ENCODE measurements around the gene CAMK2A. TPM values are rescaled to one million over a fixed set of nuclear protein-coding genes. Genes with fewer than 3 reads are reported as not detected.
"Not testable (repeated sequence)": the region's sequence is repeated elsewhere in the genome, so short reads cannot be mapped to it uniquely, and the experiment has no call there.

The CAMK2A gene
- total RNA-seq, 2 donors from 2014 or later: 0.05 to 0.61 TPM

DNA sequence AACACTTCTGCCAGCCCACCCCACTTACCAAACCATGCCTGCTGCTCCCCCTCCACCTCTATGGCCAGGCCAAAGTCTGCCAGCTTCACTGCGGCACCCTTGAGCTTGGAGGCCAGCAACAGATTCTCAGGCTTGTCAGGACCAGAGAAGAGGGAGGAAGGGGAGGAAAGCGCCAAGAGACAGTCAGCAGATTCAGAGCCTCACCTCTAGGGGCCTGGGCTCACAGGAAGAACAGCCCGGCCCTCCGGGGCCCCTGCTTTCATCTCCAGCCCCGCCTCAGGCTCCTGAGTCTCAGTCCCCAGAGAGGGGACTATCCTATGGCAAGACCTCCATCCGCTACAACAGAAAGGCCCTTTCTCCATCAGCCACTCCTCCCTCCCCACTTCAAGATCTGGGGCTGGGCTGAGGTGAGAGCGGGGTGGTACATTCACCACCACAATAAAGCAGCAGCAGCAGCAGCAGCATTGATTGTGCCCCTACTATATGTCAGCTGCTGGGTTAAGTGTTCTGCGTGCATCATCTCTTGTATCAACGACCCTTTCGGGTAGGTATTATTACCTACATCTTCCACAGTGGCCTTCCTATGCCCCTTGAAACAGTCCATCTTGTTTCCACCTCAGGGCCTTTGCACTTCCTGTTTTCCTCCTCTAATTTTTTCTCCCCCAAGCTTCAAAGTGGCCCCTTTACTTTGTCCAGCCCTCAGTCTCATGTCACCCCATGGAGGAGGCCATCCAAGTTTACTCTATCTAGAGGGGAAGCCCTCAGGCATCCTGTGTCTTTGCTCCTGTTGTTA, 36.0 kb downstream of the CAMK2A start:
- no peak overlapping the region for H3K27ac ChIP-seq
- DNase-seq: no peak
- H3K9ac ChIP-seq (ENCODE audit: low read depth in 2 of 2, low read length in 2 of 2): no peak overlapping the region
- H3K27me3 ChIP-seq: no peaks in the 10 kb centered on the region
- H3K4me3 ChIP-seq: no peak overlapping the region
- intact Hi-C loops (cut with DNase I): no loop called here
- no peaks in the 10 kb centered on the region for H3K4me1 ChIP-seq
- TF ChIP-seq CTCF (IDR thresholded peaks at IDR 0.05): no peak
- no peaks in the 10 kb centered on the region for H3K36me3 ChIP-seq
- H3K9me3 ChIP-seq: no peaks in the 10 kb centered on the region

DNA sequence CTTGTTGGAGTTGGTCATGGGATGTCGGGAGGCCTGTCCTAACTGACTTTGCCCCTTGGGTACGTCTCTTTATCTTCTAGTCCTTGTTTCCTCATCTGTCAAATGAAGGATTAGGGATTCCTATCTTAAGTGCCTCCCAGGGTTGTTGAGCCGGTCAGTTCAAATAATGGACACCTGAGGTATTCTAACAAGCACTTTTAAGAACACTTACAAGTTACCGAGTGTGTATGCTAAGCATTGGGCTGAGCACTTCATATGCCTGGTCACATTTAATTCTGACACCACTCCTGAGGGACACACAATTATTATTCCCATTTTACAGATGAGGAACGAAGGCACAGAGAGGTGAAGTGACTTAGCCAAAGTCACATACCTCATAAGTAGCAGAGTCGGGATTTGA, 37.1 kb downstream of the CAMK2A start:
- Histone ChIP-seq H3K36me3 (no peaks in the 10 kb centered on the region), H3K4me3 (no peak overlapping the region), H3K9me3 (no peaks in the 10 kb centered on the region), H3K27ac (no peak overlapping the region), H3K9ac (ENCODE audit: low read depth in 2 of 2, low read length in 2 of 2) (no peak overlapping the region), H3K4me1 (no peaks in the 10 kb centered on the region), H3K27me3 (no peaks in the 10 kb centered on the region)
- TF ChIP-seq CTCF (IDR thresholded peaks at IDR 0.05): no peak
- intact Hi-C loops (cut with DNase I): no loop called here
- DNase-seq: no peak

GRCh38 chr5:150251504-150251903, 38.1 kb downstream of the CAMK2A start:
- no peak for DNase-seq
- intact Hi-C loops (cut with DNase I): no loop called here
- Histone ChIP-seq H3K9ac (ENCODE audit: low read depth in 2 of 2, low read length in 2 of 2) (no peak overlapping the region), H3K4me3 (no peak overlapping the region), H3K27me3 (no peaks in the 10 kb centered on the region), H3K9me3 (no peaks in the 10 kb centered on the region), H3K36me3 (no peaks in the 10 kb centered on the region), H3K27ac (no peak overlapping the region), H3K4me1 (no peaks in the 10 kb centered on the region)
- no peak for TF ChIP-seq CTCF (IDR thresholded peaks at IDR 0.05)

- no peak overlapping the region for H3K27ac ChIP-seq
- no peaks in the 10 kb centered on the region for H3K4me1 ChIP-seq
- H3K4me3 ChIP-seq: no peak overlapping the region
- no peaks in the 10 kb centered on the region for H3K27me3 ChIP-seq
- no peaks in the 10 kb centered on the region for H3K36me3 ChIP-seq
- H3K9ac ChIP-seq (ENCODE audit: low read depth in 2 of 2, low read length in 2 of 2): no peak overlapping the region
- TF ChIP-seq CTCF (IDR thresholded peaks at IDR 0.05): no peak
- DNase-seq: no peak
- intact Hi-C loops (cut with DNase I): no loop called here
- H3K9me3 ChIP-seq: no peaks in the 10 kb centered on the region
Measured at GRCh38 chr5:150249744-150250143, 39.8 kb downstream of the CAMK2A start.

GRCh38 chr5:150248946-150249345, 40.6 kb downstream of the CAMK2A start:
- DNase-seq: no peak
- no peaks in the 10 kb centered on the region for H3K9me3 ChIP-seq
- no peak for TF ChIP-seq CTCF (IDR thresholded peaks at IDR 0.05)
- no peak overlapping the region for H3K27ac ChIP-seq
- H3K4me1 ChIP-seq: no peaks in the 10 kb centered on the region
- no peaks in the 10 kb centered on the region for H3K27me3 ChIP-seq
- H3K4me3 ChIP-seq: no peak overlapping the region
- H3K36me3 ChIP-seq: no peaks in the 10 kb centered on the region
- intact Hi-C loops (cut with DNase I): no loop called here
- no peak overlapping the region for H3K9ac ChIP-seq (ENCODE audit: low read depth in 2 of 2, low read length in 2 of 2)

GRCh38 chr5:150248493-150248892, 41.1 kb downstream of the CAMK2A start:
- H3K9me3 ChIP-seq; H3K27ac ChIP-seq; H3K9ac ChIP-seq (ENCODE audit: low read depth in 2 of 2, low read length in 2 of 2); intact Hi-C loops (cut with DNase I); H3K36me3 ChIP-seq; H3K4me3 ChIP-seq; H3K27me3 ChIP-seq; H3K4me1 ChIP-seq; DNase-seq: not testable (repeated sequence)

Data from colonic mucosa (tissue), 4 donors.